ENCODE data around the gene FSIP1.
A peak's percentile ranks its signal among the peaks of the same experiment; 100 is the strongest.

The FSIP1 gene

DNA sequence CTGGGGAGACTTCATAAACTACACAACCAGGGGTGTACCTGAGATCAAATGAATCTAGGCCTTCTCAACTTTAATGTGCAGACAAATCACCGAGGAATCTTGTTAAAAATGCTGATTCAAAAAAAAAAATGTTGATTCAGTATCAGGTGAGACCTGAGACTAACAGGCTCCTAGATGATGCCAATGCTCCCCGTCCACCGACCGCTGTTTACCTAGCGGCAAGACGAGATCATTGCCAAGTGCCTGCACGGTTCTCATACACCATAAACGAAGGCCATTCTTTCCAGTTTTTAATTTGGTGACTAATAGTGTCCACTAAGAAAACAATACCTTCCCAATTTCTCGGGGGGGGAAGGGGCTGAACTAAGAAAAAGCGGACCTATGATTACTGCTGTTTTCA lies 2.5 kb upstream of the FSIP1 start:
- TF ChIP-seq ZNF274 (IDR thresholded peaks at IDR 0.05; ENCODE audit: low read depth, low read length): no peak
- no peak overlapping the region for H3K4me3 ChIP-seq (ENCODE audit: low read length)

DNA sequence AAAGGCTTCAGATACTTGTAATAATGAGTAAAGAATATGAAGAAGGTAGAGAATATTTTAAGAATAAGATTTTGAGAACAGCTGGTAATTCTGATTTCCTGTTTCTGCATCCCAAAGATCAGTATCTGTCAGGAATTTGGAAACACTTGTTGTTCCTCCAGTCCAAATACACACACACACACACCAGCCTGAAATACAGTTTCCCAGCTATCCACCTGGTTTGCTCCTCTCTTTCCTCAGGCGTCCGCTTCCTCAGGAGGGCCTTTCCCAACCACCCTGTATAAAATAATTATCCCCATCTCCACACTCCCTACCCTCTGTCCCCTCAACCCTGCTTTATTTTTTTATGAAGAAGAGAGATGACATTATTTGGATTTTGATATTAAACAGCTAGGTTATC lies 2.0 kb upstream of the FSIP1 start:
- no peak overlapping the region; the same call in 1 of the 2 replicates for H3K4me3 ChIP-seq (ENCODE audit: low read length)

DNA sequence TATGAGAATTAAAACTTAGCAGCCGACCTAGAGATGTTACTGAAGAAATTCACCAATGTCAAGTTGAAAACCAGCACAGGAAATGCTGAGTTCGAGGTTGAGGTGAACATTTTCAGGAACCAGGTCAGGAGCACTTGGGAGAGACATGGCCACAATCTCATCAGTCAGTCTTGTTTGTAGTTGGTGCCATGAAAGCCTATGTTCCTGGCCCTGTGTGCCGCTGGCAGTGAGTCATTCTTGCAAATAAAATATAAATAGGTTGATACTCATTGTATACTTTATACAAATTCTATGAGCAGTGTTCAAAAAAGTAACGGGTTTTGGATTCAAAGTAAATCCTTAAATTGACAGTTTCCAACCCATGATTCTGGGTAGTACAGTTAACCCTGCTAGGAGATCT lies 1.5 kb upstream of the FSIP1 start:
- peak overlapping the region; percentile 98 for H3K4me3 ChIP-seq (ENCODE audit: low read length)

More for the DNA sequence above, 2.0 kb upstream of the FSIP1 start:
- no peak for TF ChIP-seq ZNF274 (IDR thresholded peaks at IDR 0.05; ENCODE audit: low read depth, low read length)

GRCh38 chr15:39783244-39783820 lies 691 bp upstream of the FSIP1 start:
- H3K4me3 ChIP-seq (ENCODE audit: low read length): peak overlapping the region; percentile 98
- no peak for TF ChIP-seq ZNF274 (IDR thresholded peaks at IDR 0.05; ENCODE audit: low read depth, low read length)

More for the DNA sequence above, 1.5 kb upstream of the FSIP1 start:
- no peak for TF ChIP-seq ZNF274 (IDR thresholded peaks at IDR 0.05; ENCODE audit: low read depth, low read length)

- TF ChIP-seq ZNF274 (IDR thresholded peaks at IDR 0.05; ENCODE audit: low read depth, low read length): no peak
- peak overlapping the region; percentile 51 for H3K4me3 ChIP-seq (ENCODE audit: low read length)
Observed at GRCh38 chr15:39781967-39782302, 706 bp downstream of the FSIP1 start.

DNA sequence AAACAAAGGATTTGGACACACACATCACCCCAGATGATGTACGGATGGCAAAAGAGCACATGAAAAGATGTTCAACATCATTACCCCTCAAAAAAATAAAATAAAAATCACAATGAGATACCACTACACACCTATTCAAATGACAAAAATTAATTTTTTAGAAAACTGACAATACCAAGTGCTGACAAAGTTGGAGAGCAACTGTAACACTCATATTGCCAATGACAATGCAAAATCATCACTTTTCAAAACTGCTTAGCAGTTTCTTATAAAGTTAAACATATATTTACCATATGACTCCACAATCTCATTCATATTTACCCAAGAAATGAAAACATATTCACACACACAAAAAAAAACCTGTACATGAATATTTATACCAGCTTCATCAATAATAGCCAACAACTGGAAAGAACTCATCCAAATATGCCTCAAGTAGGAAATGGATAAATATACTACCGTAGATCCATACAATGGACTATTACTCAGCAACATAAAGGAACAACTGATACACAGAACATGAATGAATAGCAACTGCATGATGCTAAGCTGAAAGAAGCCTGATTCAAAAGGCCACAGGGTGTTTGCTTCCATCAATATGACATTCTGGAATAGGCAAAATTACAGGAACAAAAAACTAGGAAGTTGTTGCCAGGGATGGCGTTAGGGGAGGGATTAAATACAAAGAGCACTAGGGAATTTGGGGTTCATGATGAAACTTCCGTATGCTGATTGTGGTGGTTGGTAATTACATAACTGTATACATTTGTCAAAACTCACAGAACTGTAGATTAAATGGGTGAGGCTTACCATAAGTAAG lies 1.3 kb downstream of the FSIP1 start:
- no peak for TF ChIP-seq ZNF274 (IDR thresholded peaks at IDR 0.05; ENCODE audit: low read depth, low read length)
- H3K4me3 ChIP-seq (ENCODE audit: low read length): no peak overlapping the region

DNA sequence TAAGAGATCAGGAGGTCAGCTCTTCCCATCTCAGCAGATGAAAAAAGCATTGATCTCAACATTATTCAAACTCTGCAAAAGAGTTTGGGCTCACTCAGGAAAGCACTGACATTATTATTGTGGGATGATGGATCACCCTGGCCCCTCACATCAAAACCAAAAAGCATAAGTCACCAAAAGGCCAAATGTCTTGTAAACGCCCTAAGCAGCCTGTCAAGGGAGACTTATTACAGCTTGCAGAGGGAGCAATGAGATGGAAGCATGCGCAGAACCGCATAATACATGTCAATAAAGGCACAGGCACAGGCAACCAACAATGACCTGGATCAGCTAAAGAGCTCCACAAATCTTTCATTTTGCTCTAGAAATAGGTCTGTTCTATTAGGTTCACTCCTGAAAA lies 4.6 kb downstream of the FSIP1 start:
- TF ChIP-seq ZNF274 (IDR thresholded peaks at IDR 0.05; ENCODE audit: low read depth, low read length): no peak
- H3K4me3 ChIP-seq (ENCODE audit: low read length): no peak overlapping the region

DNA sequence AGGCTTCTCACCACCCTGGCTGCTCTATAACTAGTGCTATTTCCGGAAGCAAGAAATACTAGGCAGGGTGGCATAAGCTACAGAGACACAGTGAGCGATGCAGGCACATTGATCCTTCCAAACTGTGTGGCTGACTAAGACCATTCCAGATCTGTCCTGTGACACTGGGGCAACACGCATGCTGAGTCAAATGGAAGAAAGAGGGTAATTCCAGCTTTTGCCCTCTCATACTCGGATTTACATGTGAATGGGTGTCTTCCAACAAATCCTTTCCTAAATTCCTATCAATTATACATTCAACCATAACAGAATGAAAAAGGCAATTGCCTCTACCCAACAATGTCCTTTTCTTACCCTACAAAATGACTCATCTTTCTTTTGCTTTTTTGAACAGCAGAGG lies 5.1 kb downstream of the FSIP1 start:
- no peak for TF ChIP-seq ZNF274 (IDR thresholded peaks at IDR 0.05; ENCODE audit: low read depth, low read length)
- H3K4me3 ChIP-seq (ENCODE audit: low read length): no peak overlapping the region

DNA sequence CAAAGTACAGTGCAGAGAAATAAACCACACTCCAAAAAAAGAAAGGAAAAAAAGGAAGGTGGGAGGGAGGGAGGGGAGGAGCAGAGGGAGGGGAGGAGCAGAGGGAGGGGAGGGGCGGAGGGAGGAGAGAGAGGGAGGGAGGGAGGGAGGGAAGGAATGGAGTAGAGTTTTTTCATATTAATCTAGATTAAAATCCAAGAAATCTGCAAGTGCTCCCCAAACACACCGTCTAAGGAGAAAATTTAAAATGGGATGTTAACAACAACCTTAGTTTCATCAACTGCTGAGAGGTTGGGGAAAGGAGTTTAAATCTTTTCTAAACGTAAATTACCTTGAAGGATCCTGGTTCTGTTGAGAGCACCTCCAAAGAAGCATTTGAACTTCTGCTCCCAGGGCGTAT lies 6.6 kb downstream of the FSIP1 start:
- no peak overlapping the region for H3K4me3 ChIP-seq (ENCODE audit: low read length)
- no peak for TF ChIP-seq ZNF274 (IDR thresholded peaks at IDR 0.05; ENCODE audit: low read depth, low read length)

- H3K4me3 ChIP-seq (ENCODE audit: low read length): no peak overlapping the region
- no peak for TF ChIP-seq ZNF274 (IDR thresholded peaks at IDR 0.05; ENCODE audit: low read depth, low read length)
Observed at GRCh38 chr15:39774688-39775267, 7.9 kb downstream of the FSIP1 start.

- no peak for TF ChIP-seq ZNF274 (IDR thresholded peaks at IDR 0.05; ENCODE audit: low read depth, low read length)
- no peak overlapping the region for H3K4me3 ChIP-seq (ENCODE audit: low read length)
Observed at GRCh38 chr15:39770748-39771689, 11.6 kb downstream of the FSIP1 start.

DNA sequence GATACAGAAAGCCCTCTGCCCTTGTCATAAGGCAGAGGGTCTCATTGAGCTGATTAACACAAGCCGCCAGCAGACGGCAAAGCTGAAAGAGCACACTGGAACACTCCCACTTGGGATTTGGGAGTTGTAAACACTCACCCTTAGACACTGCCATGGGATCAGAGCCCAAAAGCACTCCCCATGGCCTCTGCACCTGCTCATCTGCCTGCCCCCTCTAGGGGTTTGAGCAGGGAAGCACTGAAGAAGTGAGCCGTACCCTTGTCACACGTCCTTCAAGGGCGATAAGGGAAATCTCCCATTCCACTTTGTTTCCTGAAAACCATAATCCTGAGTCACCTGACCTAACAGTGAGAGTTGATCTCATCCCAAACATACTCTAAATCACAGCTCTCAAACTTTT lies 14.7 kb downstream of the FSIP1 start:
- H3K4me3 ChIP-seq (ENCODE audit: low read length): no peak overlapping the region
- TF ChIP-seq ZNF274 (IDR thresholded peaks at IDR 0.05; ENCODE audit: low read depth, low read length): no peak

GRCh38 chr15:39761006-39761405 lies 21.6 kb downstream of the FSIP1 start:
- no peak for TF ChIP-seq ZNF274 (IDR thresholded peaks at IDR 0.05; ENCODE audit: low read depth, low read length)
- H3K4me3 ChIP-seq (ENCODE audit: low read length): no peak overlapping the region

Measured in GM08714 (cell line).